ENCODE measurements around the gene RNF10.

DNA sequence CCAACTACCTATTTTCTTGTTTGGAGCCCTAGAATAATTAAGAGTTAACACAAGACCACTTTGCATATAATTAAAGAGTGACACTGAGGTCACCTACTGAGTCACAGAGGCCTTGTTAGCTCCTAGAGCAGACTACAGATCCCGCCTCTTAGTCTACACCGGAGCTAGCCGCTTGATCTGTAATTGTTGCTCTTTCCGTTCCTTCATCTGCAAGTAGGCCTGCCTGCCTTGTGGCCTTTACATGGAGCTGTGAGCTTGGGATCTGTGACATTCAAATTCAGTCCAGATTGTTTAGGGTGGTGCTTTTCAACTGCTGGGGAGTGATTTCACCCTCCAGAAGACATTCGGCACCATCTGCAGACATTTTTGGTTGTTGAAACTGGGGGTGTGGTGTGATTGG lies 43.8 kb upstream of the RNF10 start:
- TF ChIP-seq, protein P1, sequence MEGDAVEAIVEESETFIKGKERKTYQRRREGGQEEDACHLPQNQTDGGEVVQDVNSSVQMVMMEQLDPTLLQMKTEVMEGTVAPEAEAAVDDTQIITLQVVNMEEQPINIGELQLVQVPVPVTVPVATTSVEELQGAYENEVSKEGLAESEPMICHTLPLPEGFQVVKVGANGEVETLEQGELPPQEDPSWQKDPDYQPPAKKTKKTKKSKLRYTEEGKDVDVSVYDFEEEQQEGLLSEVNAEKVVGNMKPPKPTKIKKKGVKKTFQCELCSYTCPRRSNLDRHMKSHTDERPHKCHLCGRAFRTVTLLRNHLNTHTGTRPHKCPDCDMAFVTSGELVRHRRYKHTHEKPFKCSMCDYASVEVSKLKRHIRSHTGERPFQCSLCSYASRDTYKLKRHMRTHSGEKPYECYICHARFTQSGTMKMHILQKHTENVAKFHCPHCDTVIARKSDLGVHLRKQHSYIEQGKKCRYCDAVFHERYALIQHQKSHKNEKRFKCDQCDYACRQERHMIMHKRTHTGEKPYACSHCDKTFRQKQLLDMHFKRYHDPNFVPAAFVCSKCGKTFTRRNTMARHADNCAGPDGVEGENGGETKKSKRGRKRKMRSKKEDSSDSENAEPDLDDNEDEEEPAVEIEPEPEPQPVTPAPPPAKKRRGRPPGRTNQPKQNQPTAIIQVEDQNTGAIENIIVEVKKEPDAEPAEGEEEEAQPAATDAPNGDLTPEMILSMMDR (IDR thresholded peaks at IDR 0.05; ENCODE audit: poor library complexity): no peak
- TF ChIP-seq EZH2 (IDR thresholded peaks at IDR 0.05; ENCODE audit: borderline replicate concordance) (no peak), EZH2phosphoT487 (IDR thresholded peaks at IDR 0.05; ENCODE audit: low read depth, severe bottlenecking, unreplicated experiment) (no peak)

Data from hepatocyte (in vitro differentiated cells).